Sigmoid colon (tissue), 7 donors: ENCODE results near the gene EID2. TPM values are rescaled to one million over a fixed set of nuclear protein-coding genes. Genes with fewer than 3 reads are reported as not detected.

Source experiments
- DNase-seq: peaks from one replicate; pipeline ENCODE4 v3.0.0-alpha.2; 2019
- H3K27ac ChIP-seq, 4 donors: fragments of 200-600 bp; sonication (generic); one replicate each; pipeline ENCODE4 v1.5.1; 2016 to 2019; ENCODE audit warnings: mild to moderate bottlenecking in 1 of 4
- H3K27me3 ChIP-seq, 3 donors: fragments of 200-600 bp; sonication (generic); one replicate each; pipeline ENCODE4 v1.5.1; 2019; ENCODE audit warnings: mild to moderate bottlenecking in 1 of 3
- H3K36me3 ChIP-seq, 4 donors: fragments of 200-600 bp; sonication (generic); one replicate each; pipeline ENCODE4 v1.5.1; 2016 to 2019
- H3K4me1 ChIP-seq, 4 donors: fragments of 200-600 bp; sonication (generic); one replicate each; pipeline ENCODE4 v1.5.1; 2017 to 2019
- H3K4me3 ChIP-seq, 4 donors: fragments of 200-600 bp; sonication (generic); one replicate each; pipeline ENCODE4 v1.5.1; 2017 to 2019; ENCODE audit warnings: mild to moderate bottlenecking in 2 of 4, moderate library complexity in 1 of 4
- H3K9me3 ChIP-seq, 4 donors: fragments of 200-600 bp in 3 of 4; sonication (generic) in 3 of 4; one replicate each; pipeline versions ENCODE4 v1.5.1 to v1.6.1; 2013 to 2019
- CTCF ChIP-seq, 4 experiments: fragments of 450-650 bp in 3 of 4; fragments of 200-600 bp in 1 of 4; IDR thresholded peaks; one replicate each; pipeline ENCODE4 v1.5.1; 2016 to 2019; ENCODE audit warnings: antibody characterized with exemption in 4 of 4, mild to moderate bottlenecking in 3 of 4, moderate library complexity in 2 of 4
- EP300 ChIP-seq, 4 donors: sonication (generic); formaldehyde crosslinking; IDR thresholded peaks; one replicate each; pipeline ENCODE4 v1.6.1; 2017; ENCODE audit warnings: antibody characterized with exemption in 4 of 4
- POLR2A ChIP-seq, 2 donors: fragments of 450-650 bp; IDR thresholded peaks; one replicate each; pipeline ENCODE4 v1.6.1; 2016; ENCODE audit warnings: antibody characterized with exemption in 2 of 2, mild to moderate bottlenecking in 2 of 2, moderate library complexity in 2 of 2
- POLR2AphosphoS5 ChIP-seq, 4 donors: sonication (generic); formaldehyde crosslinking; IDR thresholded peaks; one replicate each; pipeline ENCODE4 v1.6.1; 2017; ENCODE audit warnings: antibody characterized with exemption in 4 of 4
- WGBS, 2 donors: extraction: QIAGEN DNeasy Blood & Tissue Kit; methylation state at CpG; one replicate each; pipeline ENCODE4 v1.1.7; 2013; 5-methylcytosine and 5-hydroxymethylcytosine counted together
- intact Hi-C: fragments of 100-400 bp; cut with DNase I; formaldehyde crosslinking; loops from one replicate; pipeline ENCODE4 v1.15.1; 2023
- polyA plus RNA-seq, 3 donors: library from polyadenylated mRNA; stranded (reverse); fragments of 200-250 nt; gene quantifications; one replicate each; pipeline ENCODE4 v1.2.3, GENCODE V29; 2013
- total RNA-seq, 4 donors: library from RNA; depleted of rRNA; stranded (reverse); fragments of >200 nt; gene quantifications; one replicate each; pipeline ENCODE4 v1.1.0, GENCODE V29; 2016
- donor health status: healthy with polysubstance abuse.
- donor health status: Bipolar disorder and iron deficiency.
- donor health status: healthy.

The EID2 gene
- total and polyA plus RNA-seq, 7 donors: 7.6 to 16.4 (median 10.7) TPM

- TF ChIP-seq POLR2AphosphoS5 (IDR thresholded peaks at IDR 0.05) (no peak), CTCF (IDR thresholded peaks at IDR 0.05) (no peak), EP300 (IDR thresholded peaks at IDR 0.05) (no peak), POLR2A (IDR thresholded peaks at IDR 0.05) (no peak)
- 34 to 63% methylated on average over 2 of the region's 2 CpGs for WGBS, 2 donors
- Histone ChIP-seq H3K4me1 (peaks cover 0 to 11% (median 10%) of the 10 kb centered on the region in 4 donors), H3K27me3 (peaks cover 28 to 89% (median 66%) of the 10 kb centered on the region in 3 donors), H3K36me3 (no peaks in the 10 kb centered on the region), H3K4me3 (no peak overlapping the region), H3K9me3 (no peaks in the 10 kb centered on the region), H3K27ac (no peak overlapping the region)
- DNase-seq: no peak
- intact Hi-C loops: no loop called here
Observed at GRCh38 chr19:39509233-39509632, 30.7 kb downstream of the EID2 start.

- intact Hi-C loops: no loop called here
Observed at GRCh38 chr19:39508629-39509028, 31.3 kb downstream of the EID2 start.

GRCh38 chr19:39507715-39508364 lies 32.1 kb downstream of the EID2 start:
- WGBS, 2 donors: 31 to 41% methylated on average over 24 of the region's 24 CpGs
- Histone ChIP-seq H3K4me1 (peaks cover 0 to 14% (median 12%) of the 10 kb centered on the region in 4 donors), H3K9me3 (no peaks in the 10 kb centered on the region), H3K27ac (no peak overlapping the region), H3K36me3 (no peaks in the 10 kb centered on the region), H3K4me3 (peak overlapping the region in 2 of 4 donors; percentile 40 to 45), H3K27me3 (peaks cover 32 to 89% (median 69%) of the 10 kb centered on the region in 3 donors)
- intact Hi-C loops: no loop called here
- DNase-seq: no peak
- TF ChIP-seq POLR2A (IDR thresholded peaks at IDR 0.05) (no peak), EP300 (IDR thresholded peaks at IDR 0.05) (no peak), POLR2AphosphoS5 (IDR thresholded peaks at IDR 0.05) (no peak), CTCF (IDR thresholded peaks at IDR 0.05) (no peak)

More at GRCh38 chr19:39508629-39509028, 31.3 kb downstream of the EID2 start:
- WGBS, 2 donors: 68 to 89% methylated on average over 9 of the region's 9 CpGs
- no peak overlapping the region for H3K27ac ChIP-seq
- DNase-seq: no peak
- peaks cover 0 to 11% (median 10%) of the 10 kb centered on the region in 4 donors for H3K4me1 ChIP-seq
- H3K9me3 ChIP-seq: no peaks in the 10 kb centered on the region
- TF ChIP-seq CTCF (IDR thresholded peaks at IDR 0.05) (no peak), POLR2A (IDR thresholded peaks at IDR 0.05) (no peak), POLR2AphosphoS5 (IDR thresholded peaks at IDR 0.05) (no peak), EP300 (IDR thresholded peaks at IDR 0.05) (no peak)
- H3K4me3 ChIP-seq: no peak overlapping the region
- peaks cover 27 to 89% (median 66%) of the 10 kb centered on the region in 3 donors for H3K27me3 ChIP-seq
- no peaks in the 10 kb centered on the region for H3K36me3 ChIP-seq

GRCh38 chr19:39506944-39507714 lies 32.8 kb downstream of the EID2 start:
- no peaks in the 10 kb centered on the region for H3K36me3 ChIP-seq
- H3K9me3 ChIP-seq: no peaks in the 10 kb centered on the region
- peaks cover 0 to 18% (median 13%) of the 10 kb centered on the region in 4 donors for H3K4me1 ChIP-seq
- H3K27me3 ChIP-seq: peaks cover 35 to 89% (median 70%) of the 10 kb centered on the region in 3 donors
- WGBS, 2 donors: 3 to 4% methylated on average over 96 of the region's 96 CpGs
- intact Hi-C loops: no loop called here
- DNase-seq: no peak
- H3K27ac ChIP-seq: no peak overlapping the region
- H3K4me3 ChIP-seq: peak overlapping the region in 3 of 4 donors; percentile 14 to 45 (median 40)
- TF ChIP-seq CTCF (IDR thresholded peaks at IDR 0.05): no peak
- no peak for TF ChIP-seq POLR2AphosphoS5 (IDR thresholded peaks at IDR 0.05)
- no peak for TF ChIP-seq EP300 (IDR thresholded peaks at IDR 0.05)
- TF ChIP-seq POLR2A (IDR thresholded peaks at IDR 0.05): no peak
